SK-N-SH (cell line): Measurements from ENCODE around the gene CANX. TPM values are rescaled to one million over a fixed set of nuclear protein-coding genes. Genes with fewer than 3 reads are reported as not detected.

Source experiments
- CTCF ChIA-PET: fragments of 300-600, 350-600 bp; formaldehyde crosslinking; extraction: SDS; loops from one replicate; lab custom pipeline; 2021; lab: Yijun Ruan, JAX
- POLR2A ChIA-PET: fragments of 350-600 bp; sonication (Branson Sonifier 250); formaldehyde crosslinking; extraction: SDS; loops from one replicate; lab custom pipeline; 2020; ENCODE audit warnings: antibody characterized with exemption, inconsistent platforms; lab: Yijun Ruan, JAX
- DNase-seq: peaks from one replicate; pipeline ENCODE4 v3.0.0; 2012
- H2AFZ ChIP-seq: fragments of 200-600 bp; sonication (generic); 2 replicates; pipeline ENCODE4 v1.8.1; 2016; ENCODE audit warnings: antibody characterized with exemption, mild to moderate bottlenecking, low read depth
- H3F3A ChIP-seq: fragments of 200-600 bp; sonication (generic); replicated peaks from 2 replicates; pipeline ENCODE3; 2016; ENCODE audit warnings: antibody characterized with exemption, mild to moderate bottlenecking; ENCODE audit not compliant: insufficient read depth
- H3K27ac ChIP-seq, 2 experiments: fragments of 200-500 bp in 1 of 2; fragments of 200-600 bp in 1 of 2; sonication (Bioruptor generic) in 1 of 2; sonication (generic), shearing (Covaris generic) in 1 of 2; 2 replicates each; pipeline versions ENCODE4 v1.5.1 to v1.6.1; 2014 to 2016; ENCODE audit warnings: low read depth in 2 of 2, inconsistent platforms in 1 of 2, low read length in 1 of 2, mild to moderate bottlenecking in 1 of 2, mixed read lengths in 1 of 2
- H3K27me3 ChIP-seq: fragments of 200-600 bp; sonication (generic), shearing (Covaris generic); 2 replicates; pipeline ENCODE4 v1.6.1; 2016; ENCODE audit warnings: mixed run types; ENCODE audit not compliant: insufficient read depth
- H3K36me3 ChIP-seq, 2 experiments: fragments of 200-500 bp in 1 of 2; fragments of 200-600 bp in 1 of 2; sonication (Bioruptor generic) in 1 of 2; sonication (generic) in 1 of 2; replicated peaks in 1 of 2; 2 replicates each; pipeline versions ENCODE3 to v1.5.1; 2014 to 2016; ENCODE audit warnings: low read length in 1 of 2, mild to moderate bottlenecking in 1 of 2; ENCODE audit not compliant: insufficient read depth in 2 of 2, control insufficient read depth in 1 of 2
- H3K4me1 ChIP-seq, 2 experiments: fragments of 200-500 bp in 1 of 2; fragments of 200-600 bp in 1 of 2; sonication (Bioruptor generic) in 1 of 2; sonication (generic), shearing (Covaris generic) in 1 of 2; 2 replicates each; pipeline versions ENCODE4 v1.5.1 to v1.6.1; 2014 to 2016; ENCODE audit warnings: low read depth in 1 of 2, low read length in 1 of 2, mixed run types in 1 of 2; ENCODE audit not compliant: insufficient read depth in 2 of 2, control insufficient read depth in 1 of 2
- H3K4me2 ChIP-seq: fragments of 200-600 bp; sonication (generic), shearing (Covaris generic); 2 replicates; pipeline ENCODE4 v1.6.1; 2017; ENCODE audit warnings: mixed run types
- H3K4me3 ChIP-seq, 2 experiments: fragments of 200-500 bp in 1 of 2; fragments of 200-600 bp in 1 of 2; sonication (Bioruptor generic) in 1 of 2; sonication (generic), shearing (Covaris generic) in 1 of 2; 2 replicates each; pipeline versions ENCODE4 v1.5.1 to v1.8.1; 2014 to 2016; ENCODE audit warnings: low read depth in 2 of 2, inconsistent platforms in 1 of 2, low read length in 1 of 2, mild to moderate bottlenecking in 1 of 2, mixed read lengths in 1 of 2, moderate library complexity in 1 of 2
- H3K79me2 ChIP-seq: fragments of 200-600 bp; sonication (generic); 2 replicates; pipeline ENCODE4 v1.8.1; 2017; ENCODE audit warnings: mild to moderate bottlenecking; ENCODE audit not compliant: insufficient read depth
- H3K9ac ChIP-seq: fragments of 200-600 bp; sonication (generic); 2 replicates; pipeline ENCODE4 v1.6.1; 2017; ENCODE audit warnings: mixed run types
- H3K9me2 ChIP-seq: fragments of 200-600 bp; sonication (generic); 2 replicates; pipeline ENCODE4 v1.6.1; 2017; ENCODE audit warnings: mixed run types
- H3K9me3 ChIP-seq: fragments of 200-600 bp; sonication (generic); 2 replicates; pipeline ENCODE4 v1.6.1; 2017; ENCODE audit warnings: mixed run types, mild to moderate bottlenecking, moderate library complexity
- H4K20me1 ChIP-seq: fragments of 200-600 bp; sonication (generic); 2 replicates; pipeline ENCODE4 v1.6.1; 2017; ENCODE audit warnings: mild to moderate bottlenecking, mixed run types; ENCODE audit not compliant: insufficient read depth
- ELF1 ChIP-seq: IDR thresholded peaks from 2 replicates; pipeline ENCODE4 v1.4.0; 2012
- FOXJ3 ChIP-seq: sonication (generic); formaldehyde crosslinking; IDR thresholded peaks from 2 replicates; pipeline ENCODE4 v1.5.1; 2020; ENCODE audit warnings: mild to moderate bottlenecking, missing genetic modification reagents
- FOXM1 ChIP-seq: IDR thresholded peaks from 2 replicates; pipeline ENCODE4 v1.4.0; 2012; ENCODE audit warnings: low read depth, mild to moderate bottlenecking
- GABPA ChIP-seq: IDR thresholded peaks from 2 replicates; pipeline ENCODE4 v1.4.0; 2012; ENCODE audit warnings: low read depth, mild to moderate bottlenecking
- GATA2 ChIP-seq: sonication (generic); formaldehyde crosslinking; IDR thresholded peaks from 2 replicates; pipeline ENCODE4 v1.5.0; 2020; ENCODE audit warnings: mild to moderate bottlenecking, missing genetic modification reagents
- MAX ChIP-seq: IDR thresholded peaks from 2 replicates; pipeline ENCODE4 v1.4.0; 2012; ENCODE audit warnings: low read depth
- POLR2AphosphoS5 ChIP-seq: IDR thresholded peaks from 2 replicates; pipeline ENCODE4 v1.6.1; 2012; ENCODE audit warnings: low read depth, low read length
- RAD21 ChIP-seq: IDR thresholded peaks from 2 replicates; pipeline ENCODE4 v1.6.1; 2012; ENCODE audit warnings: mild to moderate bottlenecking, low read length
- TAF1 ChIP-seq: IDR thresholded peaks from 2 replicates; pipeline ENCODE4 v1.6.1; 2012; ENCODE audit warnings: low read depth, mild to moderate bottlenecking, low read length, moderate library complexity, borderline replicate concordance
- WGBS: methylation state at CpG from one replicate; pipeline ENCODE4 v1.1.6; 2017; ENCODE audit warnings: low lambda C conversion rate; 5-methylcytosine and 5-hydroxymethylcytosine counted together
- polyA plus RNA-seq, 3 experiments: library from polyadenylated mRNA; depleted of rRNA; stranded (reverse); fragments of >200 nt; gene quantifications; 2 replicates each; pipeline ENCODE4 v1.2.3, GENCODE V29; 2012
- TF ChIP-seq, protein P1 (sequence below): IDR thresholded peaks from 2 replicates; pipeline ENCODE4; 2012
- TF ChIP-seq, protein P2 (sequence below): IDR thresholded peaks from 2 replicates; pipeline ENCODE4 v1.6.1; 2012; ENCODE audit warnings: mild to moderate bottlenecking, low read depth, low read length, moderate library complexity
- TF ChIP-seq, protein P3 (sequence below): fragments of 150-350 bp; IDR thresholded peaks from 2 replicates; pipeline ENCODE4 v1.6.1; 2016; ENCODE audit warnings: mild to moderate bottlenecking, low read depth, low read length
- TF ChIP-seq, protein P4 (sequence below): fragments of 150-350 bp; IDR thresholded peaks from 2 replicates; pipeline ENCODE4 v1.6.1; 2017; ENCODE audit warnings: antibody characterized with exemption, low read length, low read depth, borderline replicate concordance
- TF ChIP-seq, protein P5 (sequence below): fragments of 200-600 bp; sonication (generic); IDR thresholded peaks from 2 replicates; pipeline ENCODE4 v1.6.1; 2017; ENCODE audit warnings: antibody characterized with exemption, mild to moderate bottlenecking, moderate library complexity

Gene CANX
- polyA plus RNA-seq, 1 of the 3 experiments (the other 2 are of a cell fraction), result 215 TPM

DNA sequence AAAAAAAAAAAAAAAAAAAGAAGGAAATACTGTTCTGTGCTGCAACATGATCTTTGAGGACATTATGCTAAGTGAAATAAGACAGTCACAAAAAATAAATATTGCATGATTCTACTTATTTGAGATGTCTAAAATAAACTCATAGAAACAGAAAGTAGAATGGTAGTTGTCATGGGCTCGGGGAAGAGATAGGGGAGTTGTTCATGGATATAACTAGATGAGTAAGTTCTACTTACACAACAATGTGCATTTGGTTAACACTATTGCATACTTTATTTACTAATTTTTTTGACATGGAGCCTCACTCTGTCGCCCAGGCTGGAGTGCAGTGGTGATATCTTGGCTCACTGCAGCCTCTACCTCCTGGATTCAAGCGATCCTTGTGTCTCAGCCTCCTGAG is 49.0 kb downstream of the CANX start:
- CTCF ChIA-PET, result interaction anchor here (0.9 kb wide), 1 partner anchor 49 kb away, joined by 5 read pairs; no protein-coding TSS in a partner anchor
- H3K27ac ChIP-seq, result no peak overlapping the region
- no peaks in the 10 kb centered on the region for H3K9me3 ChIP-seq
- H3K9ac ChIP-seq, result no peak overlapping the region
- H3K4me1 ChIP-seq, result no peaks in the 10 kb centered on the region
- no peak overlapping the region for H3K4me2 ChIP-seq
- H3K9me2 ChIP-seq, result no peaks in the 10 kb centered on the region
- no peak overlapping the region for H3K4me3 ChIP-seq
- DNase-seq, result no peak
- H2AFZ ChIP-seq, result no peak overlapping the region
- H3K27me3 ChIP-seq, result no peaks in the 10 kb centered on the region
- peaks cover 97% of the 10 kb centered on the region for H3K79me2 ChIP-seq
- TF ChIP-seq, protein P1, sequence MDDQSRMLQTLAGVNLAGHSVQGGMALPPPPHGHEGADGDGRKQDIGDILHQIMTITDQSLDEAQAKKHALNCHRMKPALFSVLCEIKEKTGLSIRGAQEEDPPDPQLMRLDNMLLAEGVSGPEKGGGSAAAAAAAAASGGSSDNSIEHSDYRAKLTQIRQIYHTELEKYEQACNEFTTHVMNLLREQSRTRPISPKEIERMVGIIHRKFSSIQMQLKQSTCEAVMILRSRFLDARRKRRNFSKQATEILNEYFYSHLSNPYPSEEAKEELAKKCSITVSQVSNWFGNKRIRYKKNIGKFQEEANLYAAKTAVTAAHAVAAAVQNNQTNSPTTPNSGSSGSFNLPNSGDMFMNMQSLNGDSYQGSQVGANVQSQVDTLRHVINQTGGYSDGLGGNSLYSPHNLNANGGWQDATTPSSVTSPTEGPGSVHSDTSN, result no peak
- TF ChIP-seq FOXJ3 (CRISPR knock-in tag), result no peak
- TF ChIP-seq MAX, result no peak
- TF ChIP-seq, protein P2, sequence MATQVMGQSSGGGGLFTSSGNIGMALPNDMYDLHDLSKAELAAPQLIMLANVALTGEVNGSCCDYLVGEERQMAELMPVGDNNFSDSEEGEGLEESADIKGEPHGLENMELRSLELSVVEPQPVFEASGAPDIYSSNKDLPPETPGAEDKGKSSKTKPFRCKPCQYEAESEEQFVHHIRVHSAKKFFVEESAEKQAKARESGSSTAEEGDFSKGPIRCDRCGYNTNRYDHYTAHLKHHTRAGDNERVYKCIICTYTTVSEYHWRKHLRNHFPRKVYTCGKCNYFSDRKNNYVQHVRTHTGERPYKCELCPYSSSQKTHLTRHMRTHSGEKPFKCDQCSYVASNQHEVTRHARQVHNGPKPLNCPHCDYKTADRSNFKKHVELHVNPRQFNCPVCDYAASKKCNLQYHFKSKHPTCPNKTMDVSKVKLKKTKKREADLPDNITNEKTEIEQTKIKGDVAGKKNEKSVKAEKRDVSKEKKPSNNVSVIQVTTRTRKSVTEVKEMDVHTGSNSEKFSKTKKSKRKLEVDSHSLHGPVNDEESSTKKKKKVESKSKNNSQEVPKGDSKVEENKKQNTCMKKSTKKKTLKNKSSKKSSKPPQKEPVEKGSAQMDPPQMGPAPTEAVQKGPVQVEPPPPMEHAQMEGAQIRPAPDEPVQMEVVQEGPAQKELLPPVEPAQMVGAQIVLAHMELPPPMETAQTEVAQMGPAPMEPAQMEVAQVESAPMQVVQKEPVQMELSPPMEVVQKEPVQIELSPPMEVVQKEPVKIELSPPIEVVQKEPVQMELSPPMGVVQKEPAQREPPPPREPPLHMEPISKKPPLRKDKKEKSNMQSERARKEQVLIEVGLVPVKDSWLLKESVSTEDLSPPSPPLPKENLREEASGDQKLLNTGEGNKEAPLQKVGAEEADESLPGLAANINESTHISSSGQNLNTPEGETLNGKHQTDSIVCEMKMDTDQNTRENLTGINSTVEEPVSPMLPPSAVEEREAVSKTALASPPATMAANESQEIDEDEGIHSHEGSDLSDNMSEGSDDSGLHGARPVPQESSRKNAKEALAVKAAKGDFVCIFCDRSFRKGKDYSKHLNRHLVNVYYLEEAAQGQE, result no peak
- TF ChIP-seq ELF1, result no peak
- TF ChIP-seq GABPA, result no peak
- no peak for TF ChIP-seq FOXM1
- no peak for TF ChIP-seq POLR2AphosphoS5
- TF ChIP-seq, protein P3, sequence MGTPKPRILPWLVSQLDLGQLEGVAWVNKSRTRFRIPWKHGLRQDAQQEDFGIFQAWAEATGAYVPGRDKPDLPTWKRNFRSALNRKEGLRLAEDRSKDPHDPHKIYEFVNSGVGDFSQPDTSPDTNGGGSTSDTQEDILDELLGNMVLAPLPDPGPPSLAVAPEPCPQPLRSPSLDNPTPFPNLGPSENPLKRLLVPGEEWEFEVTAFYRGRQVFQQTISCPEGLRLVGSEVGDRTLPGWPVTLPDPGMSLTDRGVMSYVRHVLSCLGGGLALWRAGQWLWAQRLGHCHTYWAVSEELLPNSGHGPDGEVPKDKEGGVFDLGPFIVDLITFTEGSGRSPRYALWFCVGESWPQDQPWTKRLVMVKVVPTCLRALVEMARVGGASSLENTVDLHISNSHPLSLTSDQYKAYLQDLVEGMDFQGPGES, result no peak
- TF ChIP-seq GATA2, result no peak
- POLR2A ChIA-PET, result no interaction called here
- WGBS, result 87% methylated on average over 2 of the region's 3 CpGs
- peaks cover 64% of the 10 kb centered on the region for H4K20me1 ChIP-seq
- H3F3A ChIP-seq, result no peaks in the 10 kb centered on the region
- H3K36me3 ChIP-seq, result peaks cover 0 to 4% of the 10 kb centered on the region in 2 experiments

DNA sequence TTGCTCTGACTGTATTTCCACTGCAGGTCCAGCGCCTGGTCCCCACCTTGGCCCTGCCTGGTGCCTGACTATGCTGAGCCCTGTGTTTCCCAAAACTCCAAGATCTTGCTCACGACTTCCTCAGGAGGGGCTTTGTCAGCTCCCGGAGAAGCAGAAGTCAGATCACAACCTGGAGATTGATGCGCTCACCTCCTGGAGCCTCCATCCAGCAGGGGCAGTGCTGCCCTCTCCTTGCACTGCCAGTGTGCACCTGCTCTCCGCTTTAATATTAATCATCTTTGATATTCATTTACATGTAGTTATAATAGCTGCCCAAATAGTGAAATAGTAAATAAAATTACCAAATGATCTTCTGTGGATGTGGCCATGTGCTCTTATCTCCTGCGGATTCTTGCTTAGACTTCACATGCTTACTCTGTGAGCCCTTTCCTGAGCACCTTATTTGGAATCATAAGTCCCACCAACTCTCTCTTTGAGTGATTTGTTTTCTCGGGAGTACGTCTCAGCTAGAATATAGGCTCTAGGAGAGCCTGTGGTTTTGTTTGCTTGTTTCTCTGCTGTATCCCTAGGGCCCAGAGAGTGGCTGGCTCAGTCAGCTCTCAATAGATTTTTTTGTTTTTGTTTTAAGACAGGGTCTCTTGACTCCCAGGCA is 51.2 kb downstream of the CANX start:
- H3K36me3 ChIP-seq, result no peaks in the 10 kb centered on the region
- no peaks in the 10 kb centered on the region for H3F3A ChIP-seq
- ChIA-PET CTCF (interaction anchor here (2.8 kb wide), 1 partner anchor 13 kb away, joined by 17 read pairs; no protein-coding TSS in a partner anchor), POLR2A (no interaction called here)
- 92% methylated on average over 7 of the region's 8 CpGs for whole genome bisulfite sequencing
- no peak overlapping the region for H2AFZ ChIP-seq
- H3K4me3 ChIP-seq, result no peak overlapping the region
- TF ChIP-seq, protein P4, sequence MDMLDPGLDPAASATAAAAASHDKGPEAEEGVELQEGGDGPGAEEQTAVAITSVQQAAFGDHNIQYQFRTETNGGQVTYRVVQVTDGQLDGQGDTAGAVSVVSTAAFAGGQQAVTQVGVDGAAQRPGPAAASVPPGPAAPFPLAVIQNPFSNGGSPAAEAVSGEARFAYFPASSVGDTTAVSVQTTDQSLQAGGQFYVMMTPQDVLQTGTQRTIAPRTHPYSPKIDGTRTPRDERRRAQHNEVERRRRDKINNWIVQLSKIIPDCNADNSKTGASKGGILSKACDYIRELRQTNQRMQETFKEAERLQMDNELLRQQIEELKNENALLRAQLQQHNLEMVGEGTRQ, result no peak
- TF ChIP-seq, protein P5, sequence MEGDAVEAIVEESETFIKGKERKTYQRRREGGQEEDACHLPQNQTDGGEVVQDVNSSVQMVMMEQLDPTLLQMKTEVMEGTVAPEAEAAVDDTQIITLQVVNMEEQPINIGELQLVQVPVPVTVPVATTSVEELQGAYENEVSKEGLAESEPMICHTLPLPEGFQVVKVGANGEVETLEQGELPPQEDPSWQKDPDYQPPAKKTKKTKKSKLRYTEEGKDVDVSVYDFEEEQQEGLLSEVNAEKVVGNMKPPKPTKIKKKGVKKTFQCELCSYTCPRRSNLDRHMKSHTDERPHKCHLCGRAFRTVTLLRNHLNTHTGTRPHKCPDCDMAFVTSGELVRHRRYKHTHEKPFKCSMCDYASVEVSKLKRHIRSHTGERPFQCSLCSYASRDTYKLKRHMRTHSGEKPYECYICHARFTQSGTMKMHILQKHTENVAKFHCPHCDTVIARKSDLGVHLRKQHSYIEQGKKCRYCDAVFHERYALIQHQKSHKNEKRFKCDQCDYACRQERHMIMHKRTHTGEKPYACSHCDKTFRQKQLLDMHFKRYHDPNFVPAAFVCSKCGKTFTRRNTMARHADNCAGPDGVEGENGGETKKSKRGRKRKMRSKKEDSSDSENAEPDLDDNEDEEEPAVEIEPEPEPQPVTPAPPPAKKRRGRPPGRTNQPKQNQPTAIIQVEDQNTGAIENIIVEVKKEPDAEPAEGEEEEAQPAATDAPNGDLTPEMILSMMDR, result peak; percentile 11; the same call in 1 of the 2 replicates
- TF ChIP-seq RAD21 (no peak), TAF1 (no peak)
- H3K4me2 ChIP-seq, result no peak overlapping the region
- H3K27ac ChIP-seq, result no peak overlapping the region
- peaks cover 80% of the 10 kb centered on the region for H4K20me1 ChIP-seq
- H3K79me2 ChIP-seq, result peaks cover 97% of the 10 kb centered on the region
- H3K4me1 ChIP-seq, result no peaks in the 10 kb centered on the region; a peak in 1 of 4 replicates
- no peak overlapping the region for H3K9ac ChIP-seq
- H3K27me3 ChIP-seq, result no peaks in the 10 kb centered on the region
- no peak for DNase-seq
- H3K9me2 ChIP-seq, result no peaks in the 10 kb centered on the region
- H3K9me3 ChIP-seq, result no peaks in the 10 kb centered on the region
